Neural progenitor cell (in vitro differentiated cells): ENCODE measurements around the gene CFAP61. TPM values are rescaled to one million over a fixed set of nuclear protein-coding genes. Genes with fewer than 3 reads are reported as not detected.

Experiments
- DNase-seq: peaks from one replicate; pipeline ENCODE4 v3.0.0-alpha.2; 2016; ENCODE audit warnings: low spot score
- H2AFZ ChIP-seq: fragments of 200-600 bp; sonication (generic); replicated peaks from 2 replicates; pipeline ENCODE4 v1.6.1; 2016; ENCODE audit warnings: antibody characterized with exemption
- H3F3A ChIP-seq: fragments of 200-600 bp; sonication (generic); 2 replicates; pipeline ENCODE4 v1.6.1; 2016; ENCODE audit warnings: antibody characterized with exemption, low read depth
- H3K27ac ChIP-seq: fragments of 200-600 bp; sonication (generic); 2 replicates; pipeline ENCODE4 v1.5.1; 2016; ENCODE audit warnings: mild to moderate bottlenecking
- H3K27me3 ChIP-seq: fragments of 200-600 bp; sonication (generic); 2 replicates; pipeline ENCODE4 v1.6.1; 2016; ENCODE audit warnings: mild to moderate bottlenecking, moderate library complexity
- H3K36me3 ChIP-seq: fragments of 200-600 bp; sonication (generic); 2 replicates; pipeline ENCODE4 v1.5.1; 2016
- H3K4me1 ChIP-seq: fragments of 200-600 bp; sonication (generic); 2 replicates; pipeline ENCODE4 v1.6.1; 2016; ENCODE audit warnings: mixed run types
- H3K4me2 ChIP-seq: fragments of 200-600 bp; sonication (generic); 2 replicates; pipeline ENCODE4 v1.6.1; 2016
- H3K4me3 ChIP-seq: fragments of 200-600 bp; sonication (generic); 2 replicates; pipeline ENCODE4 v1.5.1; 2016
- H3K79me2 ChIP-seq: fragments of 200-600 bp; sonication (generic); 2 replicates; pipeline ENCODE4 v1.6.1; 2016; ENCODE audit warnings: low read depth
- H3K9ac ChIP-seq: fragments of 200-600 bp; sonication (generic); 2 replicates; pipeline ENCODE4 v1.6.1; 2016
- H3K9me3 ChIP-seq: fragments of 200-600 bp; sonication (generic); 2 replicates; pipeline ENCODE4 v1.5.1; 2016; ENCODE audit warnings: low read depth
- H4K20me1 ChIP-seq: fragments of 200-600 bp; sonication (generic); 2 replicates; pipeline ENCODE4 v1.6.1; 2016; ENCODE audit warnings: low read depth
- H3K27ac Mint-ChIP-seq: 3 replicates; pipeline ENCODE4 v1.8.0; 2021; ENCODE audit warnings: mixed read lengths
- H3K27me3 Mint-ChIP-seq: 2 replicates; pipeline ENCODE4 v1.8.0; 2022; ENCODE audit warnings: low read depth, mild to moderate bottlenecking, inconsistent platforms, moderate library complexity, mixed read lengths; ENCODE audit not compliant: insufficient read depth
- H3K36me3 Mint-ChIP-seq: 3 replicates; pipeline ENCODE4 v1.8.0; 2021; ENCODE audit warnings: mixed read lengths
- H3K4me1 Mint-ChIP-seq: 3 replicates; pipeline ENCODE4 v1.8.0; 2021; ENCODE audit warnings: mixed read lengths
- H3K4me3 Mint-ChIP-seq: 3 replicates; pipeline ENCODE4 v1.8.0; 2021; ENCODE audit warnings: mild to moderate bottlenecking, moderate library complexity, mixed read lengths
- H3K9me3 Mint-ChIP-seq: 3 replicates; pipeline ENCODE4 v1.8.0; 2020; ENCODE audit warnings: mixed read lengths
- CTCF ChIP-seq: fragments of 200-600 bp; sonication (generic); IDR thresholded peaks from 2 replicates; pipeline ENCODE4 v1.5.1; 2017; ENCODE audit warnings: antibody characterized with exemption, mild to moderate bottlenecking
- EZH2 ChIP-seq: fragments of 200-600 bp; sonication (generic); IDR thresholded peaks from 2 replicates; pipeline ENCODE4 v1.6.1; 2017; ENCODE audit warnings: antibody characterized with exemption, mild to moderate bottlenecking, moderate library complexity
- EZH2phosphoT487 ChIP-seq: fragments of 200-600 bp; sonication (generic); IDR thresholded peaks from 2 replicates; pipeline ENCODE4 v1.6.1; 2017; ENCODE audit warnings: antibody characterized with exemption
- total RNA-seq: library from RNA; depleted of rRNA; stranded (reverse); fragments of >200 nt; gene quantifications from 2 replicates; pipeline ENCODE4 v1.2.3, GENCODE V29; 2015; ENCODE audit warnings: low replicate concordance

Gene CFAP61
- total RNA-seq, 1 donor from 2014 or later: not detected

GRCh38 chr20:20063941-20064702 is 11.8 kb downstream of the CFAP61 start:
- H3K79me2 ChIP-seq: no peaks in the 10 kb centered on the region
- H3K4me1 Mint-ChIP-seq: no peaks in the 10 kb centered on the region
- no peaks in the 10 kb centered on the region for H3K36me3 ChIP-seq
- no peaks in the 10 kb centered on the region for H4K20me1 ChIP-seq
- H3K4me2 ChIP-seq: no peak overlapping the region
- H3K27me3 ChIP-seq: no peaks in the 10 kb centered on the region
- no peaks in the 10 kb centered on the region for H3K36me3 Mint-ChIP-seq
- H3K27ac Mint-ChIP-seq: no peak overlapping the region
- peaks cover 2% of the 10 kb centered on the region for H3K27me3 Mint-ChIP-seq
- H3K4me3 ChIP-seq: no peak overlapping the region
- H3K4me3 Mint-ChIP-seq: no peak overlapping the region
- no peaks in the 10 kb centered on the region for H3K9me3 ChIP-seq
- H3K9ac ChIP-seq: no peak overlapping the region
- TF ChIP-seq CTCF: no peak
- TF ChIP-seq EZH2: no peak
- TF ChIP-seq EZH2phosphoT487: no peak
- no peak for DNase-seq
- no peak overlapping the region for H3K27ac ChIP-seq
- H3K4me1 ChIP-seq: no peaks in the 10 kb centered on the region
- H2AFZ ChIP-seq: no peak overlapping the region
- H3F3A ChIP-seq: no peaks in the 10 kb centered on the region
- H3K9me3 Mint-ChIP-seq: no peaks in the 10 kb centered on the region

- no peak overlapping the region for H3K27ac ChIP-seq
- no peak for DNase-seq
- Mint-ChIP-seq H3K27me3 (peaks cover 2% of the 10 kb centered on the region), H3K9me3 (no peaks in the 10 kb centered on the region), H3K36me3 (no peaks in the 10 kb centered on the region), H3K4me1 (no peaks in the 10 kb centered on the region), H3K4me3 (no peak overlapping the region), H3K27ac (no peak overlapping the region)
- no peaks in the 10 kb centered on the region for H3K9me3 ChIP-seq
- no peak overlapping the region for H3K4me3 ChIP-seq
- H3K4me2 ChIP-seq: no peak overlapping the region
- H3K36me3 ChIP-seq: no peaks in the 10 kb centered on the region
- H3K79me2 ChIP-seq: no peaks in the 10 kb centered on the region
- no peaks in the 10 kb centered on the region for H3F3A ChIP-seq
- H2AFZ ChIP-seq: no peak overlapping the region
- no peaks in the 10 kb centered on the region for H3K4me1 ChIP-seq
- TF ChIP-seq EZH2: no peak
- TF ChIP-seq EZH2phosphoT487: no peak
- TF ChIP-seq CTCF: no peak
- H3K9ac ChIP-seq: no peak overlapping the region
- H4K20me1 ChIP-seq: no peaks in the 10 kb centered on the region
- H3K27me3 ChIP-seq: no peaks in the 10 kb centered on the region
Observed at GRCh38 chr20:20065361-20065760, 13.0 kb downstream of the CFAP61 start.

- H3K4me1 Mint-ChIP-seq: no peaks in the 10 kb centered on the region
- Histone ChIP-seq H3K27ac (no peak overlapping the region), H2AFZ (no peak overlapping the region), H3K9ac (no peak overlapping the region), H3K79me2 (no peaks in the 10 kb centered on the region), H3K4me3 (no peak overlapping the region), H3K36me3 (no peaks in the 10 kb centered on the region), H3K4me2 (no peak overlapping the region), H4K20me1 (no peaks in the 10 kb centered on the region), H3K9me3 (no peaks in the 10 kb centered on the region), H3K4me1 (no peaks in the 10 kb centered on the region), H3F3A (no peaks in the 10 kb centered on the region), H3K27me3 (no peaks in the 10 kb centered on the region)
- no peak for TF ChIP-seq EZH2
- no peak for TF ChIP-seq CTCF
- no peak for TF ChIP-seq EZH2phosphoT487
- H3K4me3 Mint-ChIP-seq: no peak overlapping the region
- peak overlapping the region; percentile 14 for H3K27ac Mint-ChIP-seq
- no peaks in the 10 kb centered on the region for H3K36me3 Mint-ChIP-seq
- peaks cover 2% of the 10 kb centered on the region for H3K27me3 Mint-ChIP-seq
- H3K9me3 Mint-ChIP-seq: no peaks in the 10 kb centered on the region
- no peak for DNase-seq
Observed at GRCh38 chr20:20070871-20071726, 18.8 kb downstream of the CFAP61 start.
